ENCODE measurements around the gene CDC73.

DNA sequence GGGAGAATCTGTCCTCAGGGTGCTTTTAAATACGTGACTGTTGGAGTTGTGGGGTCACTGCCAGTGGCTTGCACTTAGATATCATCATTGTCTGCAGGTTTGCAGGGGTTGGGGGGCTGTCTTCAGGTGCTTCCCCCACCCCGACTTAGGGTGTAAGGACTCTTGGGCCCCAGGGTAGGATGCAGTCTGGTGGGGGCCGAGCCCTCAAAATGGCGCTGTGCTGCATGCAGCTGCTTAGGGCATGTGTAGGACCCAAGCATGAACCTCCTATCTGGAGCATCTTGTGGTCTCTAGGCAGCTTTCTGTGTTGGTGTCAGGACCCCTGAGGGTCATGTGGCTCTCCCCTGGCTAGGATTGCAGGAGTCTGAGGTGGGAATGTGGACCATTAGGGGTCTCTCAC, 120.2 kb downstream of the CDC73 start:
- TF ChIP-seq, protein P1, sequence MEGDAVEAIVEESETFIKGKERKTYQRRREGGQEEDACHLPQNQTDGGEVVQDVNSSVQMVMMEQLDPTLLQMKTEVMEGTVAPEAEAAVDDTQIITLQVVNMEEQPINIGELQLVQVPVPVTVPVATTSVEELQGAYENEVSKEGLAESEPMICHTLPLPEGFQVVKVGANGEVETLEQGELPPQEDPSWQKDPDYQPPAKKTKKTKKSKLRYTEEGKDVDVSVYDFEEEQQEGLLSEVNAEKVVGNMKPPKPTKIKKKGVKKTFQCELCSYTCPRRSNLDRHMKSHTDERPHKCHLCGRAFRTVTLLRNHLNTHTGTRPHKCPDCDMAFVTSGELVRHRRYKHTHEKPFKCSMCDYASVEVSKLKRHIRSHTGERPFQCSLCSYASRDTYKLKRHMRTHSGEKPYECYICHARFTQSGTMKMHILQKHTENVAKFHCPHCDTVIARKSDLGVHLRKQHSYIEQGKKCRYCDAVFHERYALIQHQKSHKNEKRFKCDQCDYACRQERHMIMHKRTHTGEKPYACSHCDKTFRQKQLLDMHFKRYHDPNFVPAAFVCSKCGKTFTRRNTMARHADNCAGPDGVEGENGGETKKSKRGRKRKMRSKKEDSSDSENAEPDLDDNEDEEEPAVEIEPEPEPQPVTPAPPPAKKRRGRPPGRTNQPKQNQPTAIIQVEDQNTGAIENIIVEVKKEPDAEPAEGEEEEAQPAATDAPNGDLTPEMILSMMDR (IDR thresholded peaks at IDR 0.05; ENCODE audit: insufficient read depth, low read length, poor library complexity, severe bottlenecking), result no peak
- no peak for TF ChIP-seq EZH2phosphoT487 (conservative IDR thresholded peaks at IDR 0.05; ENCODE audit: low read length)

All from SU-DHL-6 (cell line).